GM23338 (cell line): ENCODE measurements around the gene SUGP1.

Source experiments
- CREB1 ChIP-seq: fragments of 250-450 bp; sonication (Bioruptor Pico); IDR thresholded peaks from 2 replicates; pipeline ENCODE4 v1.5.0; 2020; ENCODE audit warnings: low read depth, mild to moderate bottlenecking, moderate library complexity
- CTCF ChIP-seq, 2 experiments: fragments of 200-600 bp in 1 of 2; sonication (generic) in 1 of 2; conservative IDR thresholded peaks; 2 replicates each; pipeline versions ENCODE4 v1.5.1 to v1.6.1; 2016 to 2017; ENCODE audit warnings: antibody characterized with exemption in 2 of 2, low read depth in 2 of 2, mild to moderate bottlenecking in 2 of 2, moderate library complexity in 1 of 2
- EZH2 ChIP-seq: fragments of 200-600 bp; sonication (generic); IDR thresholded peaks from one replicate; pipeline ENCODE4 v1.8.0; 2017; ENCODE audit warnings: antibody characterized with exemption, mild to moderate bottlenecking, low read depth; ENCODE audit not compliant: unreplicated experiment
- EZH2phosphoT487 ChIP-seq: fragments of 200-600 bp; sonication (generic); IDR thresholded peaks from one replicate; pipeline ENCODE4 v1.8.1; 2018; ENCODE audit warnings: antibody characterized with exemption; ENCODE audit not compliant: unreplicated experiment

- TF ChIP-seq CTCF (conservative IDR thresholded peaks at IDR 0.05; ENCODE audit: low read depth in 2 of 2) (no peak), EZH2 (no peak), EZH2phosphoT487 (no peak), CREB1 (CRISPR knock-in tag) (no peak)
Observed at GRCh38 chr19:19271828-19272599, 48.3 kb downstream of the SUGP1 start.
